Measurements from ENCODE around the gene PIGP.

DNA sequence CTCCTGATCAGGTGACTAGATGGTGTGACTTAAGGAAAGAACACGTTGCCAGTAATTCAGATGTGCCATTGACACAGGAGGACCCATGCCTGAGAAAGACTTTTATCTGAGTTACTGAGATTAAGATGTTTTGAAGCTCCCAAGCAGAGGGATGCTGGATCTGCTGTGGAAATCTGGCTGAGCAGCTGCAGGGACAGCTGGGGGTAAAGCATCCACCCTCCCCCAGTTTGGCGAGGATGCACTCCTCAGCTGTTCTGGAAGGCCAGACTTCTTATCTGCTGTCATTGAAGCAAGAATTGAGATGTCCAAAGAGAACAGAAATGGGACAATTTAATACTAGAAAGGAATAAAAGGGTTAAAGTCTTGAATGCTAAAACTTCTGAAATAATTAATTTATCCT is 25.9 kb upstream of the PIGP start:
- TF ChIP-seq, protein P1, sequence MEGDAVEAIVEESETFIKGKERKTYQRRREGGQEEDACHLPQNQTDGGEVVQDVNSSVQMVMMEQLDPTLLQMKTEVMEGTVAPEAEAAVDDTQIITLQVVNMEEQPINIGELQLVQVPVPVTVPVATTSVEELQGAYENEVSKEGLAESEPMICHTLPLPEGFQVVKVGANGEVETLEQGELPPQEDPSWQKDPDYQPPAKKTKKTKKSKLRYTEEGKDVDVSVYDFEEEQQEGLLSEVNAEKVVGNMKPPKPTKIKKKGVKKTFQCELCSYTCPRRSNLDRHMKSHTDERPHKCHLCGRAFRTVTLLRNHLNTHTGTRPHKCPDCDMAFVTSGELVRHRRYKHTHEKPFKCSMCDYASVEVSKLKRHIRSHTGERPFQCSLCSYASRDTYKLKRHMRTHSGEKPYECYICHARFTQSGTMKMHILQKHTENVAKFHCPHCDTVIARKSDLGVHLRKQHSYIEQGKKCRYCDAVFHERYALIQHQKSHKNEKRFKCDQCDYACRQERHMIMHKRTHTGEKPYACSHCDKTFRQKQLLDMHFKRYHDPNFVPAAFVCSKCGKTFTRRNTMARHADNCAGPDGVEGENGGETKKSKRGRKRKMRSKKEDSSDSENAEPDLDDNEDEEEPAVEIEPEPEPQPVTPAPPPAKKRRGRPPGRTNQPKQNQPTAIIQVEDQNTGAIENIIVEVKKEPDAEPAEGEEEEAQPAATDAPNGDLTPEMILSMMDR (IDR thresholded peaks at IDR 0.05; ENCODE audit: low read depth, low read length, poor library complexity, severe bottlenecking): no peak
- TF ChIP-seq EZH2phosphoT487 (IDR thresholded peaks at IDR 0.05; ENCODE audit: borderline replicate concordance, low read length): no peak
